ENCODE results near the gene NHERF2.
A peak's percentile ranks its signal among the peaks of the same experiment; 100 is the strongest.

The NHERF2 gene

GRCh38 chr16:1983544-1984346 is 43.0 kb upstream of the NHERF2 start, which contains the start of gene GFER:
Gene GFER, plus strand, starts transcription at chr16:1984193. Its CDS starts 26 bp downstream, at chr16:1984219.
- Histone ChIP-seq H3K4me3 (ENCODE audit: low read length) (peak within 1 kb of the TSS; percentile 86), H3K27ac (ENCODE audit: low read length) (peak within 1 kb of the TSS; percentile 47), H3K27me3 (ENCODE audit: control insufficient read depth, insufficient read depth, low read length) (peaks cover 46% of the 10 kb centered on the region), H3K9ac (ENCODE audit: low read length) (peak within 1 kb of the TSS; percentile 84), H3K36me3 (ENCODE audit: control insufficient read depth, low read depth, low read length) (peaks cover 9% of the 10 kb centered on the region), H3K4me1 (ENCODE audit: control insufficient read depth, low read depth, low read length) (peaks cover 13% of the 10 kb centered on the region), H3K9me3 (ENCODE audit: control insufficient read depth, low read depth, low read length) (no peaks in the 10 kb centered on the region)

- Histone ChIP-seq H3K36me3 (ENCODE audit: control insufficient read depth, low read depth, low read length) (peaks cover 9% of the 10 kb centered on the region), H3K4me1 (ENCODE audit: control insufficient read depth, low read depth, low read length) (peaks cover 13% of the 10 kb centered on the region), H3K9ac (ENCODE audit: low read length) (peak overlapping the region; percentile 84), H3K4me3 (ENCODE audit: low read length) (peak overlapping the region; percentile 86), H3K27me3 (ENCODE audit: control insufficient read depth, insufficient read depth, low read length) (peaks cover 50% of the 10 kb centered on the region), H3K9me3 (ENCODE audit: control insufficient read depth, low read depth, low read length) (no peaks in the 10 kb centered on the region), H3K27ac (ENCODE audit: low read length) (peak overlapping the region; percentile 47)
Observed at GRCh38 chr16:1984347-1985225, 42.1 kb upstream of the NHERF2 start.

GRCh38 chr16:1985466-1986150 is 41.1 kb upstream of the NHERF2 start:
- Histone ChIP-seq H3K9me3 (ENCODE audit: control insufficient read depth, low read depth, low read length) (no peaks in the 10 kb centered on the region), H3K4me1 (ENCODE audit: control insufficient read depth, low read depth, low read length) (peaks cover 5% of the 10 kb centered on the region), H3K9ac (ENCODE audit: low read length) (no peak overlapping the region), H3K27me3 (ENCODE audit: control insufficient read depth, insufficient read depth, low read length) (peaks cover 44% of the 10 kb centered on the region), H3K36me3 (ENCODE audit: control insufficient read depth, low read depth, low read length) (peaks cover 9% of the 10 kb centered on the region), H3K27ac (ENCODE audit: low read length) (no peak overlapping the region), H3K4me3 (ENCODE audit: low read length) (peak overlapping the region; percentile 86)

- peaks cover 9% of the 10 kb centered on the region for H3K4me1 ChIP-seq (ENCODE audit: control insufficient read depth, low read depth, low read length)
- H3K27ac ChIP-seq (ENCODE audit: low read length) = no peak overlapping the region
Observed at GRCh38 chr16:1987198-1987597, 39.5 kb upstream of the NHERF2 start.

GRCh38 chr16:1989209-1990100 is 37.2 kb upstream of the NHERF2 start, which contains the start of gene SYNGR3:
Gene SYNGR3, plus strand, starts transcription at chr16:1989970. Its CDS starts 133 bp downstream, at chr16:1990103.
- Histone ChIP-seq H3K4me1 (ENCODE audit: control insufficient read depth, low read depth, low read length) (peaks cover 6% of the 10 kb centered on the region), H3K9ac (ENCODE audit: low read length) (peak within 1 kb of the TSS; percentile 20), H3K27me3 (ENCODE audit: control insufficient read depth, insufficient read depth, low read length) (peaks cover 30% of the 10 kb centered on the region), H3K4me3 (ENCODE audit: low read length) (peak within 1 kb of the TSS; percentile 60), H3K9me3 (ENCODE audit: control insufficient read depth, low read depth, low read length) (no peaks in the 10 kb centered on the region), H3K27ac (ENCODE audit: low read length) (no peak within 1 kb of the TSS), H3K36me3 (ENCODE audit: control insufficient read depth, low read depth, low read length) (peaks cover 9% of the 10 kb centered on the region)

More at GRCh38 chr16:1987198-1987597, 39.5 kb upstream of the NHERF2 start:
- peaks cover 9% of the 10 kb centered on the region for H3K36me3 ChIP-seq (ENCODE audit: control insufficient read depth, low read depth, low read length)
- peaks cover 41% of the 10 kb centered on the region for H3K27me3 ChIP-seq (ENCODE audit: control insufficient read depth, insufficient read depth, low read length)
- no peaks in the 10 kb centered on the region for H3K9me3 ChIP-seq (ENCODE audit: control insufficient read depth, low read depth, low read length)
- H3K9ac ChIP-seq (ENCODE audit: low read length) = no peak overlapping the region
- no peak overlapping the region for H3K4me3 ChIP-seq (ENCODE audit: low read length)

- Histone ChIP-seq H3K27me3 (ENCODE audit: control insufficient read depth, insufficient read depth, low read length) (peaks cover 30% of the 10 kb centered on the region), H3K9ac (ENCODE audit: low read length) (no peak overlapping the region), H3K36me3 (ENCODE audit: control insufficient read depth, low read depth, low read length) (peaks cover 9% of the 10 kb centered on the region), H3K27ac (ENCODE audit: low read length) (no peak overlapping the region), H3K9me3 (ENCODE audit: control insufficient read depth, low read depth, low read length) (no peaks in the 10 kb centered on the region), H3K4me3 (ENCODE audit: low read length) (peak overlapping the region; percentile 60), H3K4me1 (ENCODE audit: control insufficient read depth, low read depth, low read length) (peaks cover 6% of the 10 kb centered on the region)
Observed at GRCh38 chr16:1990101-1990350, 36.7 kb upstream of the NHERF2 start.

GRCh38 chr16:1990351-1991134 is 36.2 kb upstream of the NHERF2 start:
- Histone ChIP-seq H3K4me3 (ENCODE audit: low read length) (peak overlapping the region; percentile 60), H3K9me3 (ENCODE audit: control insufficient read depth, low read depth, low read length) (no peaks in the 10 kb centered on the region), H3K27ac (ENCODE audit: low read length) (no peak overlapping the region), H3K36me3 (ENCODE audit: control insufficient read depth, low read depth, low read length) (peaks cover 9% of the 10 kb centered on the region), H3K27me3 (ENCODE audit: control insufficient read depth, insufficient read depth, low read length) (peaks cover 30% of the 10 kb centered on the region), H3K4me1 (ENCODE audit: control insufficient read depth, low read depth, low read length) (peaks cover 6% of the 10 kb centered on the region), H3K9ac (ENCODE audit: low read length) (peak overlapping the region; percentile 12)

GRCh38 chr16:1991135-1991551 is 35.6 kb upstream of the NHERF2 start:
- Histone ChIP-seq H3K4me1 (ENCODE audit: control insufficient read depth, low read depth, low read length) (peaks cover 6% of the 10 kb centered on the region), H3K9me3 (ENCODE audit: control insufficient read depth, low read depth, low read length) (no peaks in the 10 kb centered on the region), H3K27me3 (ENCODE audit: control insufficient read depth, insufficient read depth, low read length) (peaks cover 30% of the 10 kb centered on the region), H3K9ac (ENCODE audit: low read length) (no peak overlapping the region), H3K4me3 (ENCODE audit: low read length) (peak overlapping the region; percentile 60), H3K36me3 (ENCODE audit: control insufficient read depth, low read depth, low read length) (peaks cover 4% of the 10 kb centered on the region), H3K27ac (ENCODE audit: low read length) (no peak overlapping the region)

GRCh38 chr16:1991588-1991947 is 35.1 kb upstream of the NHERF2 start:
- Histone ChIP-seq H3K4me3 (ENCODE audit: low read length) (peak overlapping the region; percentile 60), H3K36me3 (ENCODE audit: control insufficient read depth, low read depth, low read length) (no peaks in the 10 kb centered on the region), H3K9ac (ENCODE audit: low read length) (no peak overlapping the region), H3K4me1 (ENCODE audit: control insufficient read depth, low read depth, low read length) (peaks cover 6% of the 10 kb centered on the region), H3K27me3 (ENCODE audit: control insufficient read depth, insufficient read depth, low read length) (peaks cover 30% of the 10 kb centered on the region), H3K27ac (ENCODE audit: low read length) (no peak overlapping the region), H3K9me3 (ENCODE audit: control insufficient read depth, low read depth, low read length) (no peaks in the 10 kb centered on the region)

Measured in iPS-18a (cell line).